IPS-15b (cell line): ENCODE measurements around the gene SUN3.
"Not testable (repeated sequence)": the region's sequence is repeated elsewhere in the genome, so short reads cannot be mapped to it uniquely, and the experiment has no call there.

ENCODE experiments used
- H3K27me3 ChIP-seq: one replicate; pipeline ENCODE4 v1.6.1; 2013; ENCODE audit warnings: low read length; ENCODE audit not compliant: control insufficient read depth, insufficient read depth
- H3K36me3 ChIP-seq: one replicate; pipeline ENCODE4 v1.6.1; 2013; ENCODE audit warnings: low read length; ENCODE audit not compliant: control insufficient read depth, insufficient read depth
- H3K4me1 ChIP-seq: one replicate; pipeline ENCODE4 v1.6.1; 2013; ENCODE audit warnings: mild to moderate bottlenecking, low read length; ENCODE audit not compliant: control insufficient read depth, insufficient read depth
- H3K4me3 ChIP-seq: one replicate; pipeline ENCODE4 v1.5.1; 2013; ENCODE audit warnings: low read depth, low read length
- H3K9ac ChIP-seq: one replicate; pipeline ENCODE4 v1.6.1; 2013; ENCODE audit warnings: low read depth, mild to moderate bottlenecking, low read length
- H3K9me3 ChIP-seq: one replicate; pipeline ENCODE4 v1.6.1; 2013; ENCODE audit warnings: mild to moderate bottlenecking, low read length; ENCODE audit not compliant: control insufficient read depth, insufficient read depth

Gene SUN3

DNA sequence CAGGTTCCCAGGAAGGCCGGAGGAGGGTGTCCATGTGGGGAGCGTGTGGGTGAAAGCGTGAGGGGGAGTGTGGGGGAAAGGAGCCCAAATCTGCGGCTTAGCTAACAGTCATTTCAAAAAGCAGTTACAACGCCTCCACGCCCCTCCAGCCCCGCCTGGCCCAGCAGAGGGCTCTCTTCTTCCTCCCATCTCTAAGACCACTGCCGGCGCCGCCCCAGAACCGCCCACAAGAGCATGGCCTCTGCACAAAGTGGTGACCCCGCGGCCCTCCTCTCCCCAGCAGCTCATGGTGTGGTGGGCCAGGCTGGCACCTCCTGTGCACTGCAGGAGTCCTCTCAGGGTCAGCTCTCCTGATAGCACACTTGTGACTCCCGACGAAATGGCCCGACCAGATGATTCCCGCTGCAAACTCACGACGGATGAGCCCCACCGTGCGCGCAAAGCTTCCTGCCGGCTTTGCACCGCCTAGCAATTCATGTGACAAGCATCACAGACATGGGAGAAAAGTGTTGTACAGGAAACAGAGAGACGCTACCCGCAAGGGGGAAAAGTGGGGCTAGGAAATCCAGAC, 37.1 kb downstream of the SUN3 start:
- H3K9me3 ChIP-seq: no peaks in the 10 kb centered on the region
- no peak overlapping the region for H3K9ac ChIP-seq
- H3K27me3 ChIP-seq: no peaks in the 10 kb centered on the region
- no peaks in the 10 kb centered on the region for H3K4me1 ChIP-seq
- peak overlapping the region; percentile 58 for H3K4me3 ChIP-seq
- H3K36me3 ChIP-seq: no peaks in the 10 kb centered on the region

DNA sequence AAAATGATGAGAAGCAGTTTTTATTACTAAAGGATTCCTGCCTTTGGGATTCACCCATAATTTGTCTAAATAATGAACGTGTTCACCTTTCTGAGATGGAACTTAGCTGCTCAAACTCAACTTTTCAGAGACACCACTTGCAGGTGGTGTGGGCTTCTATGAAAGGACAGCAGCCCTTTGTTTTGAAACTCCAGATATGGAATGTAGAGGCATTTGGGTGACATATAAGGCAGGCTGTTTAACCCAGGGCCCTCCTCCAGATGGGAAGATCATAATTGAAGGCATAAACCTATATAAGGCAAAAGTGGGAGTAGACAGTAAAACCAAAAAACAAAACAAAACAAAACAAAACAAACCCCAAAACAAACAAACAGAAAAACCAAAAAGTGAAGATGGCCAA, 37.6 kb downstream of the SUN3 start:
- Histone ChIP-seq H3K4me3 (no peak overlapping the region), H3K4me1 (no peaks in the 10 kb centered on the region), H3K9me3 (no peaks in the 10 kb centered on the region), H3K36me3 (no peaks in the 10 kb centered on the region), H3K9ac (no peak overlapping the region), H3K27me3 (no peaks in the 10 kb centered on the region)

DNA sequence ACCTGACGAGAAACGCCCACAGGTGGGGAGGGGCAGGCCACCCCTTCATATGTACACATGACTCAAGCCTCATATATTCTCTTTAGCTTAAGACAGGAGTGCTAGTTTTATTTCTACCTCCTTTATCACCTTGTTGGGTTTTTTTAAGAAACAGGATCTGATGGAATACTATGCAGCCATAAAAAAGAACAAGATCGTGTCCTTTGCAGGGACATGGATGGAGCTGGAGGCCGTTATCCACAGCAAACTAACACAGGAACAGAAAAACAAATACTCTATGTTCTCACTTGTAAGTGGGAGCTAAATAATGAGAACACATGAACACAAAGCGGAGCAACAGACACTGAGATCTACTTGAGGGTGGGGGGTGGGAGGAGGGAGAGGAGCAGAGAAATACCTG, 38.3 kb downstream of the SUN3 start:
- Histone ChIP-seq H3K9ac (no peak overlapping the region), H3K9me3 (no peaks in the 10 kb centered on the region), H3K27me3 (no peaks in the 10 kb centered on the region), H3K36me3 (no peaks in the 10 kb centered on the region), H3K4me3 (no peak overlapping the region), H3K4me1 (no peaks in the 10 kb centered on the region)

DNA sequence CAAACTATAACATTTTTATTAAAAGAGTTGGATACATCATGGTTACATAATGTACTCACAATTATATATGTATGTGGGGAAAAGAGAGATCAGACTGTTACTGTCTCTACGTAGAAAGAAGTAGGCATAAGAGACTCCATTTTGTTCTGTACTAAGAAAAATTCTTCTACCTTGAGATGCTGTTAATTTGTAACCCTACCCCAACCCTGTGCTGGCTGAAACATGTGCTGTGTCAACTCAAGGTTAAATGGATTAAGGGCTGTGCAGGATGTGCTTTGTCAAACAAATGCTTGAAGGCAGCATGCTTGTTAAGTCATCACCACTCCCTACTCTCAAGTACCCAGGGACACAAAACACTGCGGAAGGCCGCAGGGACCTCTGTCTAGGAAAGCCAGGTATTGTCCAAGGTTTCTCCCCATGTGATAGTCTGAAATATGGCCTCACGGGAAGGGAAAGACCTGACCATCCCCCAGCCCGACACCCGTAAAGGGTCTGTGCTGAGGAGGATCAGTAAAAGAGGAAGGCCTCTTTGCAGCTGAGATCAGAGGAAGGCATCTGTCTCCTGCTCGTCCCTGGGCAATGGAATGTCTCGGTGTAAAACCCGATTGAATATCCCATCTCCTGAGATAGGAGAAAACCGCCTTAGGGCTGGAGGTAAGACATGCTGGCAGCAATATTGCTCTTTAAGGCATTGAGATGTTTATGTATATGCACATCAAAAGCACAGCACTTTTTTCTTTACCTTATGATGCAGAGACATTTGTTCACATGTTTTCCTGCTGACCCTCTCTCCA, 39.1 kb downstream of the SUN3 start:
- not testable (repeated sequence) for H3K4me1 ChIP-seq, H3K9ac ChIP-seq, H3K9me3 ChIP-seq, H3K36me3 ChIP-seq, H3K4me3 ChIP-seq, H3K27me3 ChIP-seq

DNA sequence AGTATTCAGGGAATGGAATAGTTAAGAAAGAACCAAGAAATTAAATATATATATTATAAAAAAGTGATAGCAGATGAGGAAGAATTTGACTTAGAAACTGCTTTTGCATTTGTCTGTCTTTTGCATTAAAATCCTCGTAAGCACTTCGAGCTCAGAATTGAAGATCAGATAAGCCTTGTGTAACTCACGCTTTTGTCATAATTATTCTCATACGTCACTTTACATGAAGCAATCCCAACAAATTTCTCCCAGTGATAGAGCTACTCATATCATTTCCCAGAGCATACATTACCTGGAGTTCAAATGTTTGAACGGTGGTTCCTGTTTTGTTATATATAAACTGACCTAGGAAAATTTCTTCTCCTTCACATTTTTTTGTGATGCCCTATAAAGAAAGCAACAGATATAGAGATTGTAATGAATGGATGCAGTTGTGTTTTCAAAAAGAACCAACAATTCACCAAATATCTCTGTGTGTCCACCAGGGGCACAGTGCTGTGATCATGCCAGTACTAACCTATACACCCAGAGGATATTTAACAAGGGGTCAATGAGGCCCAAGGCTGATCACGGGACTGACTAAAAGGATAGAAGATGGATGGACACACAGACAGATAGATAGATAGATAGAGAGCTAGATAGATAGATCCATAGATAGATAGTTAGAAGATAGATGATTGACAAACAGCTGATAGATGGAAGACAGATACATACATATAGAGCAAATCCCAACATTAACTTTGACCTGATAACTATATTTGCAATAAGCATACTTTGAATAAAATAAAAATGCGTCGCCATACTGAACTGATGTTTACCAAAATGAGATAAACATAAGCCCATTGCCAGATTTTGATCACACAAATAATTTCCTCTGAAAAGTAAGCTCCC, 40.2 kb downstream of the SUN3 start:
- no peaks in the 10 kb centered on the region for H3K36me3 ChIP-seq
- H3K27me3 ChIP-seq: no peaks in the 10 kb centered on the region
- H3K9ac ChIP-seq: no peak overlapping the region
- H3K4me1 ChIP-seq: no peaks in the 10 kb centered on the region
- no peaks in the 10 kb centered on the region for H3K9me3 ChIP-seq
- no peak overlapping the region for H3K4me3 ChIP-seq

DNA sequence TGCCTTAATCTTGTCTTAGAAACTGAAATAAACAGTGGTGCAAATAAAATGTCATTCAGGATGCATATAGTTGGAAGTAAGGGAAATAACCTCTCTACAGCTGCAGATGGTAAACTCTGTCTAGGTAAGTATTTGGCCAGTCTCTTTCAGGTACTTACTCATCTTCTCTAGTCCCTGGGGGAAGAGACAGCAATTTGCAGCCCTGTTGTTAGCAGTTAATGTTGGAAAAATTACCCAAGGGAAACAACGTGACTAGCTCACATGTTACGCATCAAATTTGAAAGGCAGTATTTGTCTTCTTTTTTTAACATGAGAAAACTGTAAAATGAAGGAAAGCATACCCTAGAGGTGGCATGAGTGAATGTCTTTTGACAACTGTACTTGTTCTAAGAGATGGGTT, 46.3 kb downstream of the SUN3 start:
- Histone ChIP-seq H3K9me3 (no peaks in the 10 kb centered on the region), H3K27me3 (no peaks in the 10 kb centered on the region), H3K4me3 (no peak overlapping the region), H3K9ac (no peak overlapping the region), H3K36me3 (no peaks in the 10 kb centered on the region), H3K4me1 (peaks cover 4% of the 10 kb centered on the region)

DNA sequence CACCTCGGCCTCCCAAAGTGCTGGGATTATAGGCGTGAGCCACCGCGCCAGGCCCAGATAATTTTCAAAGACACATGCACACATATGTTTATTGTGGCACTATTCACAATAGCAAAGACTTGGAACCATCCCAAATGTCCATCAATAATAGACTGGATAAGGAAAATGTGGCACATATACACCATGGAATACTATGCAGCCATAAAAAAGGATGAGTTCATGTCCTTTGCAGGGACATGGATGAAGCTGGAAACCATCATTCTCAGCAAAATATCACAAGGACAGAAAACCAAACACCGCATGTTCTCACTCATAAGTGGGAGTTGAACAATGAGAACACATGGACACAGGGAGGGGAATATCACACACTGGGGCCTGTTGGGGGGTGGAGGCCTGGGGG, 48.3 kb downstream of the SUN3 start:
- not testable (repeated sequence) for H3K4me3 ChIP-seq, H3K9ac ChIP-seq, H3K27me3 ChIP-seq

DNA sequence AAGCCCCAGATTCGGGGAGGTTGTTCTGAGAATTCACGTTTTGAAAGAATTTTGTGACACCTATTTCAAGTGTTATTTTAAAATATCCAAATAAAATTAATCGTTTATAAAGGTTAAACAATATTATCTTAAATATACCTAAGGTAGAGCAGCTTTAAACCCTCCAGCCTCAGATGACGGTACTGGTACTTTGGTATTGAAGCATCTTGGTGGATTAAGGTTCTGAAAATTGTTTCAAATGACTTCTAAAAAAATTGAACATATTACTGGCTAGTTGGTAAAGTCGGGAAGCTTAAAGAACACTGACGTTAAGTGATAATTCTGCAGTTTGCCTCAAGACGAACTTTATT, 49.1 kb downstream of the SUN3 start:
- Histone ChIP-seq H3K4me3 (peak overlapping the region; percentile 10), H3K9ac (no peak overlapping the region), H3K9me3 (no peaks in the 10 kb centered on the region), H3K4me1 (peaks cover 4% of the 10 kb centered on the region), H3K36me3 (peaks cover 8% of the 10 kb centered on the region), H3K27me3 (no peaks in the 10 kb centered on the region)

More for the DNA sequence above, 48.3 kb downstream of the SUN3 start:
- not testable (repeated sequence) for H3K9me3 ChIP-seq, H3K36me3 ChIP-seq, H3K4me1 ChIP-seq

DNA sequence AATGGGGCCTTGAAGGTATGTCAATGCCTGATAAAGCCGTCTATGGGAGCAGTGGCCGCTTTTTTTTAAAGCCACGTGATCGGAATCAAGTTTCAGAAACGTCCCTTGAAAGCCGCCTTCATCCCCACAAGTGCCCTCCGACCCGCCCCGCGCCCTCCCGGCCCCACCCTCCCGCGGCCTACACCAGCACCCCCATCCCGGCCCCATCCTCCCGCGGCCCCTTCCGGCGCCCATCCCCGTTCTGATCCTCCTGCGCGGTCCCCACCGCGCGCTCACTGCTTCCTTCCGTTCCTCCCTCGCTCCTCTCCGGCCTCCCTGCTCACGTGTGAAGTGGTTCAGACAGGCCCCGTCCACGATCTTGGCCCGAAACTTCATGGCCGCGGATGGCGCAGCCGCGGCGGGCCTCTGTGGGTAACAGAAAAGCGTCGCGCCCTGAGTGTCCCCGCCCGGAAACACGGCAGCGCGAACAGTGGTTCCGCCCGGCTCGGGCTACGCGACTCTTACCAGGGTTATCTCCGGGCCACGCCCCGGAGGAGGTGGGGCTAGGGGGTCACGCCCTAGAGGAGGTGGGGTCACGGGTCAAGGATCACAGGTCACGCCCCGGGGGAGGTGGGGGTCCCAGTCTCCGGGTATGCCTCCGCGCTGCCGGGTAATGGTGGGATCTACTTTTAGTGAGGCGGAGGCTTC, 49.6 kb downstream of the SUN3 start, which contains the start of gene HUS1:
Gene HUS1 (minus strand): TSS at position 471 of the 687 bp plus-strand sequence. CDS start 96 bp downstream, at position 375.
- H3K4me3 ChIP-seq: peak within 1 kb of the TSS; percentile 91
- peaks cover 12% of the 10 kb centered on the region for H3K36me3 ChIP-seq
- H3K4me1 ChIP-seq: peaks cover 4% of the 10 kb centered on the region
- no peaks in the 10 kb centered on the region for H3K27me3 ChIP-seq
- peak within 1 kb of the TSS; percentile 83 for H3K9ac ChIP-seq
- H3K9me3 ChIP-seq: no peaks in the 10 kb centered on the region

DNA sequence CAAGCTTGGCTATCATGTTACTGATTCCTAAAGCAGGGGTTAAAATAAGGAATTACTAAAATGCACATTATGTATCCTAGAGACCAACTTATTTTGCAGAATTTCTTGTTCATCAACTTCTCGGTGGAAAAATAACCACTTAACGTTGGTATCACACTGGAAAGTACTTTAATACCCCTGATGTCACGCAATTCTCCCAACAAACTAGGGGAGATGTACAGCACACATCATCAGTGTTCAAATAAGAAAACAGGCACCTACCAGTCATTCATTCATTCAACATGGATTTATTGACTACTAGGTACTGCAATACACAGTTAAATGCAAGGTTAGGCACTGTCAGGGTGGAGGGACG, 50.1 kb downstream of the SUN3 start:
- Histone ChIP-seq H3K4me3 (peak overlapping the region; percentile 91), H3K4me1 (peaks cover 4% of the 10 kb centered on the region), H3K9me3 (no peaks in the 10 kb centered on the region), H3K36me3 (peaks cover 15% of the 10 kb centered on the region), H3K27me3 (no peaks in the 10 kb centered on the region), H3K9ac (peak overlapping the region; percentile 16)

DNA sequence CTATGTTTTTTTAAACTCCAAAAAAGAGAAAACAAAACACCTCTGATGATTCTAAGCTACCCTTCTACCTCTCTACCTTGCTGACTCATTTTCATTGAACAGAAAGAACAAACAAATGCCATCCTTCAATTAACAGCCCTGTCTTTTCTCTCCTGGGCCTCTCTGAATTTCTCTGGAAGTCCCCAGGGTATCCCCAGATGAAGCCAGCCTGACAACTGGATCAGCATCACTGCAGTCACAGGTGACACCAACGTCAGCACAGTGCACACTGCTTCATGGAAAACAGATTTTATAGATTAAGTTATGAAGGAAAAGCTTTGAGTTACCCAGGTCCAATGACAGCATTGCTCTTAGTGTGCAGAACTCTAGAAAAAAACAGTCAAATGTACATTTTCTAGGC, 55.2 kb downstream of the SUN3 start:
- Histone ChIP-seq H3K4me1 (peaks cover 7% of the 10 kb centered on the region), H3K4me3 (no peak overlapping the region), H3K9ac (no peak overlapping the region), H3K9me3 (no peaks in the 10 kb centered on the region), H3K36me3 (peaks cover 15% of the 10 kb centered on the region), H3K27me3 (no peaks in the 10 kb centered on the region)
